Thymus (tissue), 11 donors: ENCODE measurements around the gene CLIP2. TPM values are rescaled to one million over a fixed set of nuclear protein-coding genes. Genes with fewer than 3 reads are reported as not detected.
A peak's percentile ranks its signal among the peaks of the same experiment; 100 is the strongest.

Experiments
- DNase-seq, 9 donors: peaks; one replicate each; pipeline ENCODE4 v3.0.0-alpha.2; 2013; ENCODE audit warnings: low spot score in 9 of 9, low read depth in 6 of 9, missing footprints in 1 of 9
- H3K27ac ChIP-seq, 2 donors: one replicate each; pipeline ENCODE4 v1.5.1; 2013; ENCODE audit warnings: control low read depth in 1 of 2, low read depth in 1 of 2, low read length in 1 of 2, mild to moderate bottlenecking in 1 of 2, moderate library complexity in 1 of 2
- H3K27me3 ChIP-seq, 2 donors: one replicate each; pipeline ENCODE4 v1.5.1; 2013; ENCODE audit warnings: low read length in 1 of 2; ENCODE audit not compliant: control insufficient read depth in 2 of 2, insufficient read depth in 1 of 2
- H3K36me3 ChIP-seq, 2 donors: one replicate each; pipeline ENCODE4 v1.5.1; 2013; ENCODE audit warnings: low read length in 1 of 2, mild to moderate bottlenecking in 1 of 2, moderate library complexity in 1 of 2; ENCODE audit not compliant: control insufficient read depth in 2 of 2, insufficient read depth in 2 of 2
- H3K4me1 ChIP-seq, 2 donors: one replicate each; pipeline ENCODE4 v1.5.1; 2013; ENCODE audit warnings: low read length in 2 of 2; ENCODE audit not compliant: control insufficient read depth in 2 of 2, insufficient read depth in 2 of 2
- H3K4me3 ChIP-seq, 2 donors: one replicate each; pipeline ENCODE4 v1.5.1; 2013; ENCODE audit warnings: low read length in 2 of 2, control low read depth in 1 of 2, mild to moderate bottlenecking in 1 of 2
- H3K9me3 ChIP-seq, 2 donors: one replicate each; pipeline ENCODE4 v1.5.1; 2013; ENCODE audit warnings: low read length in 1 of 2, mild to moderate bottlenecking in 1 of 2; ENCODE audit not compliant: control insufficient read depth in 2 of 2, insufficient read depth in 1 of 2
- WGBS: extraction: QIAGEN DNeasy Blood & Tissue Kit; methylation state at CpG from one replicate; pipeline ENCODE4 v1.1.7; 2013; 5-methylcytosine and 5-hydroxymethylcytosine counted together
- polyA plus RNA-seq: library from polyadenylated mRNA; stranded (reverse); fragments of 200-250 nt; gene quantifications from one replicate; pipeline ENCODE4 v1.2.3, GENCODE V29; 2013
- total RNA-seq: library from RNA; stranded (reverse); fragments of 120-200 nt; gene quantifications from one replicate; pipeline ENCODE4 v1.2.4, GENCODE V29; 2013
- donor health status: healthy.

CLIP2 gene
- total and polyA plus RNA-seq, 2 donors = 5.2 to 5.6 TPM

- H3K9me3 ChIP-seq = no peaks in the 10 kb centered on the region
- WGBS = 96% methylated on average over 14 of the region's 14 CpGs
- H3K4me1 ChIP-seq = no peaks in the 10 kb centered on the region
- H3K4me3 ChIP-seq = no peak overlapping the region
- H3K36me3 ChIP-seq = no peaks in the 10 kb centered on the region
- peaks cover 0 to 3% of the 10 kb centered on the region in 2 donors for H3K27me3 ChIP-seq
- H3K27ac ChIP-seq = no peak overlapping the region
- no peak for DNase-seq
These were observed 6.3 kb upstream of the CLIP2 start for GRCh38 chr7:74282748-74283459.

- H3K36me3 ChIP-seq = no peaks in the 10 kb centered on the region
- DNase-seq = no peak
- peaks cover 0 to 13% of the 10 kb centered on the region in 2 donors for H3K27me3 ChIP-seq
- WGBS = 92% methylated on average over 9 of the region's 9 CpGs
- H3K27ac ChIP-seq = no peak overlapping the region
- H3K4me1 ChIP-seq = peaks cover 4 to 9% of the 10 kb centered on the region in 2 donors
- no peak overlapping the region for H3K4me3 ChIP-seq
- H3K9me3 ChIP-seq = no peaks in the 10 kb centered on the region
These were observed 5.3 kb upstream of the CLIP2 start for GRCh38 chr7:74283858-74284447.

DNA sequence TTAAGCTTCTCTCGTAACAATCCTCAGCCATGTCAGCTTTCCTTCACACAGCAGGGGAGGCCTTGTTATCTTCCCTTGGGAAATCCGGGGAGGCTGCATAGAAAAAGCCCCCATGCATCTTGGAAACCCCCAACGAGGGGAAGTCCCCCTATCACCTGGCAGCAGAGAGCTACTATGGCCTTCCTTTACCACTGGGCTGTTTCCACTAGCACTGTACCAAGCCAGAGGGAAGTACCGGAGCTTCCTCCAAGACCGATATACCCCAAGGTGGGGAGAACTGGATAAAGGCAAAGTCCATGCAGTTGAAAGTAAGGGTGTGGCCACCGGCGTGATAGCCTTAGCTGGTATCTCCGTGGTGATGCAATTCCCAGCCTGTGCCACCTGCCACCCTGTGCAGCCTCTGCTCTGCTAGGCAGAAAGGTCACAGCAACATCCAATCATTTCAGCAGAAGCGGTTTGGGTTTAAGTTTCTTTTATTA lies 4.4 kb upstream of the CLIP2 start:
- H3K4me3 ChIP-seq = no peak overlapping the region
- H3K27me3 ChIP-seq = peaks cover 0 to 18% of the 10 kb centered on the region in 2 donors
- H3K9me3 ChIP-seq = no peaks in the 10 kb centered on the region
- DNase-seq = no peak
- WGBS = 56% methylated on average over 9 of the region's 9 CpGs
- H3K36me3 ChIP-seq = no peaks in the 10 kb centered on the region
- no peak overlapping the region for H3K27ac ChIP-seq
- peaks cover 5 to 12% of the 10 kb centered on the region in 2 donors for H3K4me1 ChIP-seq

GRCh38 chr7:74286131-74286530 lies 3.1 kb upstream of the CLIP2 start:
- DNase-seq = no peak
- peaks cover 5 to 23% of the 10 kb centered on the region in 2 donors for H3K4me1 ChIP-seq
- 97% methylated on average over 11 of the region's 11 CpGs for WGBS
- H3K27ac ChIP-seq = no peak overlapping the region
- no peak overlapping the region for H3K4me3 ChIP-seq
- no peaks in the 10 kb centered on the region for H3K9me3 ChIP-seq
- no peaks in the 10 kb centered on the region for H3K36me3 ChIP-seq
- peaks cover 0 to 32% of the 10 kb centered on the region in 2 donors for H3K27me3 ChIP-seq

DNA sequence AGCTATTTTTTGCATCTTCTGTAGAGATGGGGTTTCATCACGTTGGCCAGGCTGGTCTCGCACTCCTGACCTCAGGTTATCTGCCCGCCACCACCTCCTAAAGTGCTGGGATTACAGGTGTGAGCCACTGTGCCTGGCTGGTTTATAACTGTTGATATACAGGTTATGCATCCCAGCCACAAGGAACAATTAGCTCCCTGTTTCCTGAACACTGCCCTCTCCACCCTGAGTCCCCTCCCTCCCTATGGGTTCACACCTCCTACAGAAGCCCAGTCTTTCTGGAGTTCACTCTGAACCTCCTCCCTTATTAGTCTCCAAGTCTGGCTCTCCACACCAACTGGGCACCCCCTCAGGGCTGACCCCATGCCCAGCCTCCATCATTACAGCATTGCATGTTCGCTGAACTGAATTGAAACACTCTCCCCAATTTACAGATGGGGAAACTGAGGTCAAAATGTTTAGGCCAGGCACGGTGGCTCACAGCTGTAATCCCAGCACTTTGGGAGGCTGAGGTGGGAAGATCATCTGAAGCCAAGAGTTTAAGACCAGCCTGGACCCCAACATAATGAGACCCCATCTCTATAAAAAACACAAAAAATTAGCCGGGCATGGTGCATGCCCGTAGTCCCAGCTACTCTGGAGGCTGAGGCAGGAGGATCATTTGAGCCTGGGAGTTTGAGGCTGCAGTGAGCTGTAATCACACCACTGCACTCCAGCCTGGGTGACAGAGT lies 1.7 kb upstream of the CLIP2 start:
- Histone ChIP-seq H3K9me3 (no peaks in the 10 kb centered on the region), H3K27me3 (peaks cover 0 to 37% of the 10 kb centered on the region in 2 donors), H3K4me3 (no peak overlapping the region), H3K27ac (no peak overlapping the region), H3K36me3 (no peaks in the 10 kb centered on the region), H3K4me1 (peaks cover 5 to 23% of the 10 kb centered on the region in 2 donors)
- no peak for DNase-seq
- WGBS = 95% methylated on average over 7 of the region's 7 CpGs

DNA sequence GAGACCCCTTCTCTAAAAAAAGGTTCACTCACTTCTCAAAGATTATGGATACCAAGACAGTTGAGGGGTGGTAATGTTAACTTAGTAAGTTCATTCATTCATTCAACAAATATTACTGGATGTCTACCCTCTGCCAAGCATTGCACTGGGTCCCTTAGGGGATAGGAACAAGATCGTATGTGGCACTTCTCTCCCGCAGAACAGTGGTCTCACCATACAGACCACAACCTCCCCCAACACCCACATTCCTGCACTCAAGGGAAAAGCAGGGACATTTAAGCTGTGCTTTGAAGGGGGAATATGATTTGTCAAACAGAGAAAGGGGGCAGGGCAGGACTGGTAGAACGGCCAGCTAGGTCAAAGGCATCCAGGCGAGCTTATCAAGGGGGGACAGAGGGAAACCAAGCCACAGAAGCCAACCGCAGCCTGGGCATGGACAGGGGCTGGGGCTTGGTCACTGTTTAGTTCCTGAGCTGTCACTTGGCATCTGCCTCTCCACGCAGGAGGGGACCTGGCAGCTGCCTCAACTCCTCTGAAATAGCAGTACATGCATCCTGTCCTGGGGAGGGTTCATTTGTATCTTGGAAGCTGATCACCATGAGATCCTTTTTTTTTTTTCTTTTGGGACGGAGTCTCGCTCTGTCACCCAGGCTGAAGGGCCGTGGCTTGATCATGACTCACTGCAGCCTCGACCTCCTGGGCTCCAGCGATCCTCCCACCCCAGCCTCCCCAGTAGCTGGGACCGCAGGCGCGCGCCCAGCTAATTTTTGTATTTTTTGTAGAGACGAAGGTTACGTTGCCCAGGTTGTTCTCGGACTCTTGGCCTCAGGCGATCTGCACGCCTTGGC lies 949 bp upstream of the CLIP2 start:
- WGBS = 52% methylated on average over 20 of the region's 20 CpGs
- peaks cover 5 to 28% of the 10 kb centered on the region in 2 donors for H3K4me1 ChIP-seq

GRCh38 chr7:74289659-74290552 lies 699 bp downstream of the CLIP2 start:
- Histone ChIP-seq H3K27me3 (peaks cover 0 to 39% of the 10 kb centered on the region in 2 donors), H3K9me3 (no peaks in the 10 kb centered on the region), H3K4me1 (peaks cover 5 to 28% of the 10 kb centered on the region in 2 donors), H3K36me3 (no peaks in the 10 kb centered on the region), H3K4me3 (peak overlapping the region; percentile 48 to 81), H3K27ac (peak overlapping the region in 1 of 2 donors; percentile 33)
- WGBS = 1% methylated on average over 60 of the region's 60 CpGs
- DNase-seq = peak in 2 of 9 donors; percentile 28 to 49

More for the DNA sequence above, 949 bp upstream of the CLIP2 start:
- Histone ChIP-seq H3K4me3 (no peak overlapping the region), H3K27me3 (peaks cover 0 to 38% of the 10 kb centered on the region in 2 donors), H3K9me3 (no peaks in the 10 kb centered on the region), H3K27ac (no peak overlapping the region), H3K36me3 (no peaks in the 10 kb centered on the region)
- DNase-seq = no peak

GRCh38 chr7:74290553-74290950 lies 1.3 kb downstream of the CLIP2 start:
- Histone ChIP-seq H3K9me3 (no peaks in the 10 kb centered on the region), H3K27me3 (peaks cover 0 to 39% of the 10 kb centered on the region in 2 donors), H3K4me3 (peak overlapping the region; percentile 48 to 81), H3K36me3 (no peaks in the 10 kb centered on the region), H3K4me1 (peaks cover 5 to 28% of the 10 kb centered on the region in 2 donors), H3K27ac (no peak overlapping the region)
- peak in 1 of 9 donors; percentile 48 for DNase-seq
- WGBS = 6% methylated on average over 9 of the region's 9 CpGs
